Caco-2 (cell line): Measurements from ENCODE around the gene PTPN9. TPM values are rescaled to one million over a fixed set of nuclear protein-coding genes. Genes with fewer than 3 reads are reported as not detected.

Experiments used
- BruUV-seq: library from RNA; stranded (reverse); fragments of 400-500 nt; replicated peaks from 2 replicates; lab custom pipeline; 2021; lab: Mats Ljungman, UMichigan
- CTCF ChIA-PET: fragments of 300-600 bp; sonication (Branson Sonifier 250); formaldehyde crosslinking; loops from one replicate; lab custom pipeline; 2022; ENCODE audit warnings: antibody characterized with exemption; lab: Charles Lee
- POLR2A ChIA-PET: fragments of 300-600 bp; sonication (Branson Sonifier 250); formaldehyde crosslinking; loops from one replicate; lab custom pipeline; 2022; ENCODE audit warnings: antibody characterized with exemption; lab: Charles Lee
- DNase-seq, 2 experiments: peaks; one replicate each; pipeline versions ENCODE4 v3.0.0 to v3.0.0-alpha.2; 2020 to 2022
- H3K27me3 ChIP-seq: replicated peaks from 2 replicates; pipeline ENCODE4 v1.6.0; 2011; ENCODE audit warnings: low read length; ENCODE audit not compliant: control insufficient read depth, insufficient read depth
- H3K36me3 ChIP-seq: 2 replicates; pipeline ENCODE4 v1.5.1; 2011; ENCODE audit warnings: low read length; ENCODE audit not compliant: control insufficient read depth, insufficient read depth
- H3K4me1 ChIP-seq: fragments of 250-450 bp; sonication (Bioruptor Pico); 2 replicates; pipeline ENCODE4 v1.5.1; 2020; ENCODE audit warnings: mild to moderate bottlenecking
- H3K4me3 ChIP-seq: 2 replicates; pipeline ENCODE4 v1.5.1; 2011; ENCODE audit warnings: low read depth, mild to moderate bottlenecking, control low read depth, low read length
- H3K9me3 ChIP-seq: fragments of 250-450 bp; sonication (Bioruptor Pico); 2 replicates; pipeline ENCODE4 v1.5.1; 2020; ENCODE audit warnings: mild to moderate bottlenecking, moderate library complexity
- H3K27ac Mint-ChIP-seq: one replicate; pipeline ENCODE4 v1.8.0; 2022; ENCODE audit warnings: mixed read lengths; ENCODE audit not compliant: unreplicated experiment
- H3K27me3 Mint-ChIP-seq: one replicate; pipeline ENCODE4 v1.8.0; 2022; ENCODE audit warnings: mixed read lengths; ENCODE audit not compliant: insufficient read depth, unreplicated experiment
- H3K36me3 Mint-ChIP-seq: one replicate; pipeline ENCODE4 v1.8.0; 2022; ENCODE audit warnings: mild to moderate bottlenecking, mixed read lengths; ENCODE audit not compliant: insufficient read depth, unreplicated experiment
- H3K4me1 Mint-ChIP-seq: one replicate; pipeline ENCODE4 v1.8.0; 2022; ENCODE audit warnings: low read depth, mixed read lengths; ENCODE audit not compliant: unreplicated experiment
- H3K4me3 Mint-ChIP-seq: one replicate; pipeline ENCODE4 v1.8.0; 2022; ENCODE audit warnings: mild to moderate bottlenecking, moderate library complexity, mixed read lengths; ENCODE audit not compliant: unreplicated experiment
- H3K9me3 Mint-ChIP-seq: one replicate; pipeline ENCODE4 v1.8.0; 2022; ENCODE audit warnings: mixed read lengths; ENCODE audit not compliant: unreplicated experiment
- CTCF ChIP-seq, 2 experiments: fragments of 200-600 bp in 1 of 2; IDR thresholded peaks; 1 replicate in 1 of 2; 2 replicates in 1 of 2; pipeline versions ENCODE4 v1.5.1 to v1.8.0; 2011 to 2022; ENCODE audit warnings: antibody characterized with exemption in 1 of 2, control low read depth in 1 of 2, inconsistent platforms in 1 of 2, low read depth in 1 of 2, low read length in 1 of 2, mild to moderate bottlenecking in 1 of 2, moderate library complexity in 1 of 2; ENCODE audit not compliant: insufficient read depth in 1 of 2, severe bottlenecking in 1 of 2, unreplicated experiment in 1 of 2
- intact Hi-C: fragments of 100-400 bp; cut with micrococcal nuclease; formaldehyde crosslinking; loops from one replicate; pipeline ENCODE4 v1.10.0; 2022; ENCODE audit not compliant: unreplicated experiment
- total RNA-seq: library from RNA; stranded (reverse); gene quantifications from 2 replicates; pipeline ENCODE4 v1.2.3, GENCODE V29; 2022

The PTPN9 gene
- total RNA-seq, 1 experiment from 2014 or later: 27.7 TPM

DNA sequence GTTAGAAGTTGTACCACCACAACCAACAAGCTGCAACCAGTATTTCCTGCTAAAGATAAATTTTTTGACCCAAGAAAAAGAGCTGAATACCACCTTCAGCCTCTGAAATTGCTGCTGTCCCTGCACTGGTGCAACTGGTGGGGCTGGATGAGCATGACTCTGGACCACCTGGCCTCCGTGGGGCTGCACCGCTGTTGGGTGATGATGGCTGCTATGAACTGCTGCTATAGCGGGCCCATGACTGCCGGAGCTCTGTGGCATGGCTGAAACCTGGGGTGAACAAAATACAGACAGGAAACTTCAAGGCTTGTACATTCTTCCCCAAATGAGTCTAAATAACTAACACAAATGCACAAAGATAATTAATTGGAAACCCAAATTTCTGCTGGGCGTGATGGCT, 156.6 kb downstream of the PTPN9 start:
- BruUV-seq: no TSS peak

GRCh38 chr15:75420698-75421097, 158.4 kb downstream of the PTPN9 start:
- H3K36me3 ChIP-seq: no peaks in the 10 kb centered on the region
- POLR2A ChIA-PET: no interaction called here
- intact Hi-C loops: no loop called here

More for the DNA sequence above, 156.6 kb downstream of the PTPN9 start:
- no peaks in the 10 kb centered on the region for H3K9me3 Mint-ChIP-seq
- Histone ChIP-seq H3K4me3 (no peak overlapping the region), H3K36me3 (no peaks in the 10 kb centered on the region), H3K4me1 (no peaks in the 10 kb centered on the region), H3K27me3 (no peaks in the 10 kb centered on the region), H3K9me3 (no peaks in the 10 kb centered on the region)
- no peak overlapping the region for H3K27ac Mint-ChIP-seq
- TF ChIP-seq CTCF (IDR thresholded peaks at IDR 0.05; ENCODE audit: insufficient read depth in 1 of 2, low read depth in 1 of 2, low read length in 1 of 2, severe bottlenecking in 1 of 2, unreplicated experiment in 1 of 2): no peak
- ChIA-PET POLR2A (no interaction called here), CTCF (interaction anchor here (0.6 kb wide), 1 partner anchor 20 kb away, joined by 3 read pairs; no protein-coding TSS in a partner anchor)
- H3K4me1 Mint-ChIP-seq: no peaks in the 10 kb centered on the region
- H3K4me3 Mint-ChIP-seq: no peak overlapping the region
- H3K27me3 Mint-ChIP-seq: no peaks in the 10 kb centered on the region
- peaks cover 47% of the 10 kb centered on the region for H3K36me3 Mint-ChIP-seq
- DNase-seq: no peak
- intact Hi-C loops: no loop called here

GRCh38 chr15:75416584-75416983, 162.5 kb downstream of the PTPN9 start:
- DNase-seq: no peak
- intact Hi-C loops: no loop called here
- no peaks in the 10 kb centered on the region for H3K4me1 ChIP-seq
- no peaks in the 10 kb centered on the region for H3K27me3 Mint-ChIP-seq
- ChIA-PET CTCF (interaction anchor here (0.6 kb wide), 1 partner anchor 268 kb away, joined by 4 read pairs; no protein-coding TSS in a partner anchor), POLR2A (no interaction called here)
- no peak overlapping the region for H3K4me3 ChIP-seq
- TF ChIP-seq CTCF (IDR thresholded peaks at IDR 0.05; ENCODE audit: insufficient read depth in 1 of 2, low read depth in 1 of 2, low read length in 1 of 2, severe bottlenecking in 1 of 2, unreplicated experiment in 1 of 2): no peak
- peaks cover 64% of the 10 kb centered on the region for H3K36me3 Mint-ChIP-seq
- no peaks in the 10 kb centered on the region for H3K9me3 Mint-ChIP-seq
- no peak overlapping the region for H3K27ac Mint-ChIP-seq
- H3K4me1 Mint-ChIP-seq: no peaks in the 10 kb centered on the region
- H3K4me3 Mint-ChIP-seq: no peak overlapping the region
- no peaks in the 10 kb centered on the region for H3K9me3 ChIP-seq
- H3K36me3 ChIP-seq: peaks cover 2% of the 10 kb centered on the region
- BruUV-seq: no TSS peak
- H3K27me3 ChIP-seq: no peaks in the 10 kb centered on the region

More at GRCh38 chr15:75420698-75421097, 158.4 kb downstream of the PTPN9 start:
- Mint-ChIP-seq H3K36me3 (peaks cover 47% of the 10 kb centered on the region), H3K27ac (no peak overlapping the region), H3K27me3 (no peaks in the 10 kb centered on the region), H3K4me1 (no peaks in the 10 kb centered on the region), H3K9me3 (no peaks in the 10 kb centered on the region), H3K4me3 (no peak overlapping the region)
- no peaks in the 10 kb centered on the region for H3K4me1 ChIP-seq
- BruUV-seq: no TSS peak
- no peak for DNase-seq
- CTCF ChIA-PET: no interaction called here
- TF ChIP-seq CTCF (IDR thresholded peaks at IDR 0.05; ENCODE audit: insufficient read depth in 1 of 2, low read depth in 1 of 2, low read length in 1 of 2, severe bottlenecking in 1 of 2, unreplicated experiment in 1 of 2): no peak
- H3K9me3 ChIP-seq: no peaks in the 10 kb centered on the region
- no peak overlapping the region for H3K4me3 ChIP-seq
- no peaks in the 10 kb centered on the region for H3K27me3 ChIP-seq

Other genes with a start within 250 kb of the PTPN9 start
- gene COMMD4, start 243.3 kb downstream of the PTPN9 start, total RNA-seq: 93.9 and 94.3 TPM in 2 replicates
- 11.3 and 12.3 TPM in 2 replicates for gene NEIL1, start 232.3 kb downstream of the PTPN9 start, total RNA-seq
- 131 and 140 TPM in 2 replicates for gene MAN2C1, start 210.7 kb downstream of the PTPN9 start, total RNA-seq
- 64.4 and 67.1 TPM in 2 replicates for gene SIN3A, start 127.6 kb downstream of the PTPN9 start, total RNA-seq
- 10.6 and 12.5 TPM in 2 replicates for gene SNUPN, start 46.4 kb upstream of the PTPN9 start, total RNA-seq
- 58.4 and 60.4 TPM in 2 replicates for gene IMP3, start 60.9 kb upstream of the PTPN9 start, total RNA-seq
- gene SNX33, start 68.6 kb upstream of the PTPN9 start, total RNA-seq: 17.9 and 19.4 TPM in 2 replicates
- 0.12 and 0.20 TPM in 2 replicates for gene CSPG4, start 133.5 kb upstream of the PTPN9 start, total RNA-seq